Epithelial cell of proximal tubule (primary cell): Measurements from ENCODE around the gene ORC1. TPM values are rescaled to one million over a fixed set of nuclear protein-coding genes. Genes with fewer than 3 reads are reported as not detected.
A peak's percentile ranks its signal among the peaks of the same experiment; 100 is the strongest.
"Not testable (repeated sequence)": the region's sequence is repeated elsewhere in the genome, so short reads cannot be mapped to it uniquely, and the experiment has no call there.

ENCODE experiments used
- DNase-seq: peaks from one replicate; pipeline ENCODE4 v3.0.0-alpha.2; 2011; ENCODE audit warnings: low read depth
- H3K4me3 ChIP-seq: 2 replicates; pipeline ENCODE4 v1.5.1; 2011; ENCODE audit warnings: low read depth, mild to moderate bottlenecking, low read length
- CTCF ChIP-seq: conservative IDR thresholded peaks from 2 replicates; pipeline ENCODE4 v1.5.1; 2012; ENCODE audit warnings: low read depth, mild to moderate bottlenecking, low read length
- total RNA-seq: library from RNA; depleted of rRNA; stranded (reverse); fragments of >200 nt; gene quantifications from 2 replicates; pipeline ENCODE4 v1.2.3, GENCODE V29; 2015

Gene ORC1
- total RNA-seq, 1 donor from 2014 or later = 13.0 TPM

- H3K4me3 ChIP-seq = no peak overlapping the region
- no peak for DNase-seq
- TF ChIP-seq CTCF = no peak
These were observed 4.6 kb downstream of the ORC1 start for GRCh38 chr1:52399629-52400028.

GRCh38 chr1:52393174-52393573, 11.0 kb downstream of the ORC1 start:
- H3K4me3 ChIP-seq = no peak overlapping the region
- TF ChIP-seq CTCF = no peak
- no peak for DNase-seq

- DNase-seq = no peak
- no peak for TF ChIP-seq CTCF
- H3K4me3 ChIP-seq = no peak overlapping the region
These were observed 17.8 kb downstream of the ORC1 start for GRCh38 chr1:52386458-52386857.

GRCh38 chr1:52385376-52385775, 18.8 kb downstream of the ORC1 start:
- DNase-seq = no peak
- no peak overlapping the region for H3K4me3 ChIP-seq
- no peak for TF ChIP-seq CTCF

- H3K4me3 ChIP-seq = not testable (repeated sequence)
These were observed 34.4 kb downstream of the ORC1 start for GRCh38 chr1:52369851-52370250.

GRCh38 chr1:52368383-52369172, 35.6 kb downstream of the ORC1 start:
- peak; percentile 6 for DNase-seq
- H3K4me3 ChIP-seq = peak overlapping the region; percentile 60
- TF ChIP-seq CTCF = peak; percentile 21

More at GRCh38 chr1:52369851-52370250, 34.4 kb downstream of the ORC1 start:
- DNase-seq = not testable (repeated sequence)

- DNase-seq = no peak
These were observed 37.0 kb downstream of the ORC1 start for GRCh38 chr1:52367272-52367671.

More at GRCh38 chr1:52367272-52367671, 37.0 kb downstream of the ORC1 start:
- no peak overlapping the region for H3K4me3 ChIP-seq
- TF ChIP-seq CTCF = no peak
